Measurements from ENCODE around the gene DHODH. TPM values are rescaled to one million over a fixed set of nuclear protein-coding genes. Genes with fewer than 3 reads are reported as not detected.

The DHODH gene
- total and polyA plus RNA-seq, 2 of the 13 experiments (the other 11 are each of a cell fraction or from before 2014, with no cell fraction given) = 10.7 to 16.4 TPM

DNA sequence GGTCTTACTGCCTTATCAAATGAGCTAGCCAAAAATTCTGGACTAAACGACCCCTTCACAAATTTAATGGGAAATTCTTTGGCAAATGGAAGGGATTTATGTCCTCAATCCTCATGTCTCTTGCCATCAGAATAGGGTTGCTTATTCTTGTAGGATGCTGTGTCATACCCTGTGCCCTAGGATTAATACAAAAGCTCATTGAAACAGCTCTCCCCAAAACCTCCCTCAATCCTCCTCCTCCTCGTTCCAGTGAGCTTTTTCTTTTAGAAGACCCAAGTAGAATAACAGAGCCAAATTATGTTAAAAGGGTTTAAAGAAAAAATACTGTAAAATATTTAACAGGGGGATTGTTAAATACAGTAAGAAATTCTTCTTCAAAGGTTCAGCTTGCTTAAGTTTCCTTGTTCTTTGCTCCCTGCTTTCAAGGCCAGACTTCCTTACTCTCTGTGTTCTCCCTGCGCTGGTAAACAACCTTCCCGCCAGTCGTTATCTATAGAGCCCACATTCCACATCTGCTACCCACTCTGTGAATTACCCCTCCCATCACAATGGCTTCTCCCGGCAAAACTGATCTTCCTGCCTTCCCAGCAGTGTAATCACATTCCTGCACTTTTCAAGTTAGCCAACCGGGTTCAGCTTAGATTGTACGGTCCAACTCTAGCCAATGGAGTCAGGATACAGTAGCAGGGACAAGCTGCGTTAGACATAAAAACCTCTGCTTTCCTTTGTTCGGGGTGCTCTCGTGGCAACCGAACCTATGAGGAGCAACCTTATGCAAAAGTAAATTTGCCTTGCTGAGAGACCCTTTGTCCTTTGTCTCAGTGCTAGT, 64.2 kb downstream of the DHODH start (continued):
- TF ChIP-seq RBFOX2 (IDR thresholded peaks at IDR 0.05; ENCODE audit: low read depth, low read length) = peak; percentile 56
- no peak for TF ChIP-seq EEA1 (CRISPR knock-in tag; IDR thresholded peaks at IDR 0.05; ENCODE audit: borderline replicate concordance)
- no peak for TF ChIP-seq IKZF1 (IDR thresholded peaks at IDR 0.05)
- TF ChIP-seq HES4 (CRISPR knock-in tag; IDR thresholded peaks at IDR 0.05; ENCODE audit: borderline replicate concordance) = no peak
- TF ChIP-seq THAP11 (CRISPR knock-in tag; IDR thresholded peaks at IDR 0.05) = peak; percentile 66
- TF ChIP-seq SNAPC2 (CRISPR knock-in tag; IDR thresholded peaks at IDR 0.05) = 0 out of 2 replicates have a peak, but pooled peaks have one; percentile 18
- TF ChIP-seq ZKSCAN8 (CRISPR knock-in tag; IDR thresholded peaks at IDR 0.05; ENCODE audit: borderline replicate concordance) = peak; percentile 85; the same call in 1 of the 2 replicates
- TF ChIP-seq EHMT2 (IDR thresholded peaks at IDR 0.05; ENCODE audit: borderline replicate concordance, low read depth, low read length) = no peak
- 0 out of 2 replicates have a peak, but pooled peaks have one; percentile 40 for TF ChIP-seq ZNF747 (CRISPR knock-in tag; IDR thresholded peaks at IDR 0.05; ENCODE audit: borderline replicate concordance)
- TF ChIP-seq ZNF292 (CRISPR knock-in tag; IDR thresholded peaks at IDR 0.05; ENCODE audit: borderline replicate concordance, low read depth) = peak; percentile 81; the same call in 1 of the 2 replicates
- TF ChIP-seq SNRNP70 (IDR thresholded peaks at IDR 0.05; ENCODE audit: low read depth, low read length) = no peak
- TF ChIP-seq, protein P1, sequence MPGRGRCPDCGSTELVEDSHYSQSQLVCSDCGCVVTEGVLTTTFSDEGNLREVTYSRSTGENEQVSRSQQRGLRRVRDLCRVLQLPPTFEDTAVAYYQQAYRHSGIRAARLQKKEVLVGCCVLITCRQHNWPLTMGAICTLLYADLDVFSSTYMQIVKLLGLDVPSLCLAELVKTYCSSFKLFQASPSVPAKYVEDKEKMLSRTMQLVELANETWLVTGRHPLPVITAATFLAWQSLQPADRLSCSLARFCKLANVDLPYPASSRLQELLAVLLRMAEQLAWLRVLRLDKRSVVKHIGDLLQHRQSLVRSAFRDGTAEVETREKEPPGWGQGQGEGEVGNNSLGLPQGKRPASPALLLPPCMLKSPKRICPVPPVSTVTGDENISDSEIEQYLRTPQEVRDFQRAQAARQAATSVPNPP (CRISPR knock-in tag; IDR thresholded peaks at IDR 0.05) = no peak
- TF ChIP-seq ZNF678 (CRISPR knock-in tag; IDR thresholded peaks at IDR 0.05) = no peak
- TF ChIP-seq ZNF768 (CRISPR knock-in tag; IDR thresholded peaks at IDR 0.05) = no peak
- TF ChIP-seq, protein P2, sequence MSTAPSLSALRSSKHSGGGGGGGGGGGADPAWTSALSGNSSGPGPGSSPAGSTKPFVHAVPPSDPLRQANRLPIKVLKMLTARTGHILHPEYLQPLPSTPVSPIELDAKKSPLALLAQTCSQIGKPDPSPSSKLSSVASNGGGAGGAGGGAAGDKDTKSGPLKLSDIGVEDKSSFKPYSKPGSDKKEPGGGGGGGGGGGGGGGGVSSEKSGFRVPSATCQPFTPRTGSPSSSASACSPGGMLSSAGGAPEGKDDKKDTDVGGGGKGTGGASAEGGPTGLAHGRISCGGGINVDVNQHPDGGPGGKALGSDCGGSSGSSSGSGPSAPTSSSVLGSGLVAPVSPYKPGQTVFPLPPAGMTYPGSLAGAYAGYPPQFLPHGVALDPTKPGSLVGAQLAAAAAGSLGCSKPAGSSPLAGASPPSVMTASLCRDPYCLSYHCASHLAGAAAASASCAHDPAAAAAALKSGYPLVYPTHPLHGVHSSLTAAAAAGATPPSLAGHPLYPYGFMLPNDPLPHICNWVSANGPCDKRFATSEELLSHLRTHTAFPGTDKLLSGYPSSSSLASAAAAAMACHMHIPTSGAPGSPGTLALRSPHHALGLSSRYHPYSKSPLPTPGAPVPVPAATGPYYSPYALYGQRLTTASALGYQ (CRISPR knock-in tag; IDR thresholded peaks at IDR 0.05) = peak; percentile 83
- TF ChIP-seq ZNF772 (CRISPR knock-in tag; IDR thresholded peaks at IDR 0.05) = no peak
- TF ChIP-seq, protein P3, sequence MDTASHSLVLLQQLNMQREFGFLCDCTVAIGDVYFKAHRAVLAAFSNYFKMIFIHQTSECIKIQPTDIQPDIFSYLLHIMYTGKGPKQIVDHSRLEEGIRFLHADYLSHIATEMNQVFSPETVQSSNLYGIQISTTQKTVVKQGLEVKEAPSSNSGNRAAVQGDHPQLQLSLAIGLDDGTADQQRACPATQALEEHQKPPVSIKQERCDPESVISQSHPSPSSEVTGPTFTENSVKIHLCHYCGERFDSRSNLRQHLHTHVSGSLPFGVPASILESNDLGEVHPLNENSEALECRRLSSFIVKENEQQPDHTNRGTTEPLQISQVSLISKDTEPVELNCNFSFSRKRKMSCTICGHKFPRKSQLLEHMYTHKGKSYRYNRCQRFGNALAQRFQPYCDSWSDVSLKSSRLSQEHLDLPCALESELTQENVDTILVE (CRISPR knock-in tag; IDR thresholded peaks at IDR 0.05) = 0 out of 2 replicates have a peak, but pooled peaks have one; percentile 50
- no peak for TF ChIP-seq DNMT1 (CRISPR knock-in tag; IDR thresholded peaks at IDR 0.05)
- TF ChIP-seq, protein P4, sequence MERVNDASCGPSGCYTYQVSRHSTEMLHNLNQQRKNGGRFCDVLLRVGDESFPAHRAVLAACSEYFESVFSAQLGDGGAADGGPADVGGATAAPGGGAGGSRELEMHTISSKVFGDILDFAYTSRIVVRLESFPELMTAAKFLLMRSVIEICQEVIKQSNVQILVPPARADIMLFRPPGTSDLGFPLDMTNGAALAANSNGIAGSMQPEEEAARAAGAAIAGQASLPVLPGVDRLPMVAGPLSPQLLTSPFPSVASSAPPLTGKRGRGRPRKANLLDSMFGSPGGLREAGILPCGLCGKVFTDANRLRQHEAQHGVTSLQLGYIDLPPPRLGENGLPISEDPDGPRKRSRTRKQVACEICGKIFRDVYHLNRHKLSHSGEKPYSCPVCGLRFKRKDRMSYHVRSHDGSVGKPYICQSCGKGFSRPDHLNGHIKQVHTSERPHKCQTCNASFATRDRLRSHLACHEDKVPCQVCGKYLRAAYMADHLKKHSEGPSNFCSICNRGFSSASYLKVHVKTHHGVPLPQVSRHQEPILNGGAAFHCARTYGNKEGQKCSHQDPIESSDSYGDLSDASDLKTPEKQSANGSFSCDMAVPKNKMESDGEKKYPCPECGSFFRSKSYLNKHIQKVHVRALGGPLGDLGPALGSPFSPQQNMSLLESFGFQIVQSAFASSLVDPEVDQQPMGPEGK (CRISPR knock-in tag; IDR thresholded peaks at IDR 0.05) = peak; percentile 94
- TF ChIP-seq ZNF335 (CRISPR knock-in tag; IDR thresholded peaks at IDR 0.05) = no peak
- TF ChIP-seq NFKB2 (CRISPR knock-in tag; IDR thresholded peaks at IDR 0.05; ENCODE audit: borderline replicate concordance) = no peak
- TF ChIP-seq HIVEP1 (CRISPR knock-in tag; IDR thresholded peaks at IDR 0.05) = no peak
- TF ChIP-seq TAF15 (IDR thresholded peaks at IDR 0.05; ENCODE audit: low read depth, low read length, poor library complexity, severe bottlenecking) = no peak
- TF ChIP-seq ZNF230 (CRISPR knock-in tag; IDR thresholded peaks at IDR 0.05) = no peak
- no peak for TF ChIP-seq ZNF496 (CRISPR knock-in tag; IDR thresholded peaks at IDR 0.05; ENCODE audit: insufficient replicate concordance)
